GM21381 (cell line): ENCODE results near the gene PRMT3.
A peak's percentile ranks its signal among the peaks of the same experiment; 100 is the strongest.
"Not testable (repeated sequence)": the region's sequence is repeated elsewhere in the genome, so short reads cannot be mapped to it uniquely, and the experiment has no call there.

Experiments used
- ATAC-seq: cut with Tn5 transposase; IDR thresholded peaks from one replicate; pipeline ENCODE4 v1.9.1; 2021; ENCODE audit warnings: mild to moderate bottlenecking, moderate library complexity; ENCODE audit not compliant: unreplicated experiment

PRMT3 gene

GRCh38 chr11:20373568-20374209, 13.8 kb upstream of the PRMT3 start:
- ATAC-seq: no peak

DNA sequence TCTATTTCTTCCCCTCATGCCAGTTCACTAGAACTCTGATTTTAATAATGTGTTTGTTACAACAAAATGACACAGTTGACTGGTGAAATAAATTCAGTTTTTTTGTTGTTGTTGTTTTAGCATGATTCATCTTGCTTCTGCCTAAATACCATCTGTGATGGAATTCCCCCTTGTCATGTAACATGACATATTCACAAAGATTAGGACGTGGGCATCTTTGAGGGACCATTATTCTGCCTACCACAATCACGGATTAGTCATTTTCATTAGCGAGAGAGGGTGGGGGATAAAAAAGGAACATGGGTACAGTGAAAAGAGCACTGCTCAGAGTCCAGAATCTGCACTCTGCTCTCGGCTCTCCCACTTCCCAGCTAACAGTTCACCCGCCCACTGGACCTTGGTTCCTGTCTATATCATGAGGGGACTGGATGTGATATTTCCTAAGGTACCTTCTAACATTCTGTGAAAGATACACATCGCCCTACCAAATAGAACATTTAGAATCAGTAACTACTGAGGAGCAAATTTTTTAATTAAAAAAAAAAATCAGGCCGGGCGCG, 12.7 kb upstream of the PRMT3 start:
- no peak for ATAC-seq

GRCh38 chr11:20376162-20376730, 11.3 kb upstream of the PRMT3 start:
- no peak for ATAC-seq

DNA sequence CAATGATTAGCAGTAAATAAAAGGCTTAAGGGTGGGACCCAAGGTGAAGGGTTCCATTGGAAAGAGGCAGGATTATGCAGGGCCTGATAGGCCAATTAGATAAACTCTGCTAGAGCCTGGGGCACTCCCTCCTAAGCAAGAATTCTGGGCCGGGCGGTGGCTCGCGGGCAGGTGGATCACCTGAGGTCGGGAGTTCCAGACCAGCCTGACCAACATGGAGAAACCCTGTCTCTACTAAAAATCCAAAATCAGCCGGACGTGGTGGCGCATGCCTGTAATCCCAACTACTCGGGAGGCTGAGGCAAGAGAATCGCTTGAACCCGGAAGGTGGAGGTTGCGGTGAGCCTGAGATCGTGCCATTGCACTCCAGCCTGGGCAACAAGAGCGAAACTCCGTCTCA, 1.5 kb upstream of the PRMT3 start:
- not testable (repeated sequence) for ATAC-seq

GRCh38 chr11:20388096-20389055, 860 bp downstream of the PRMT3 start:
- peak; percentile 17 for ATAC-seq

- peak; percentile 87 for ATAC-seq
Observed at GRCh38 chr11:20397281-20397680, 9.8 kb downstream of the PRMT3 start.

GRCh38 chr11:20399498-20399897, 12.0 kb downstream of the PRMT3 start:
- no peak for ATAC-seq

DNA sequence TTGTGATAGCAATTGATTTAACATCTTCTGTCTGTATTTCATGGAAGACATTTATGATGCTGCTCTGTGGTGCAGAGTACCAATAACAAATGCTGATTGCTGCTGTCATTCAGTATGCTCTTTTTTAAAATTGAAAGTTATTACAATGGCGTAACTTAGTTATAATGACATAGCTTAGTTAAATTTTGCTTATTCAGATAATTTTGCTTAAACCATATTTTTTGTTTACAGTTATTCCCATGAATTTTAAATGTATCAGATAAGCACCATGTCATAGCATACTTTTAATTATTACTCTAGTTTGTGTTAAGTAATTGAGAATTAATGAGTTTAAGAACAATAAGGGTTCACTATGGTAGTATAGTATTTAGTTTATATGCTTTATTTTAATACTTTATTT, 15.5 kb downstream of the PRMT3 start:
- no peak for ATAC-seq

DNA sequence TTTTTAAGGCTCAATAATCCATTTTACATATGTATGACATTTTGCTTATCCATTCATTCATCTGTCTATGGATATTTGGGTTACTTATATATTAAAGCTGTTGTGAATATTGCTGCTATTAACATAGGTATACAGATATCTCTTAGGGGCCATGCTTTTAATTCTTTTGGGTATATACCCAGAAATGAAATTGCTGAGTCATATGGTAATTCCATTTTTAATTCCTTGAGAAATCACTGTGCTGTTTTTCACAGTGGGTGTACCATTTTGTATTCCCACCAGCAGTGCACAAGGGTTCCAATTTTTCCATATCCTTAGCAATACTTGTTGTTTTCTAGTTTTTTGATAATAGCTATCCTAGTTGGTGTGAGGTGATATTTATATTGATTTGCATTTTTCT, 19.0 kb downstream of the PRMT3 start:
- ATAC-seq: no peak

DNA sequence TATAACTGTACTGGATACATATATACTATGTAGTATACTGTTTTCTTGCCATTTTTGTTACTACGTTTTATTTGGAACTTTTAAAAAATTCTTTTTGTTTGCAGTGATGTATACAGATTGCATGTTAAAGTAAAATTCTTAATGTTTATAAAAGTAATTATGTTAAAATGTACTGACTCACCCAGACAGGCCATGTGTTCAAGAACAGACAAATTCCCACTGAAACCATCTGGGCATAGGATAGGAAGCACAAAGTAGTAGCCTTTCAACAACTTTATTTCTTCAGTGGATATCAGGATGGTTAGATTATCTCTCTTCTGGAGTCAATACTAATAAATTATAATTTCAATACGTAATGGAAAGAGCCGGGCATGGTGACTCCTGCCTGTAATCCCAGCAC, 19.8 kb downstream of the PRMT3 start:
- ATAC-seq: no peak

- no peak for ATAC-seq
Observed at GRCh38 chr11:20415432-20415831, 27.9 kb downstream of the PRMT3 start.

GRCh38 chr11:20417771-20418170, 30.3 kb downstream of the PRMT3 start:
- ATAC-seq: no peak

GRCh38 chr11:20421946-20422345, 34.4 kb downstream of the PRMT3 start:
- no peak for ATAC-seq

- no peak for ATAC-seq
Observed at GRCh38 chr11:20429216-20429615, 41.7 kb downstream of the PRMT3 start.

GRCh38 chr11:20438637-20439036, 51.1 kb downstream of the PRMT3 start:
- no peak for ATAC-seq

- no peak for ATAC-seq
Observed at GRCh38 chr11:20443596-20443995, 56.1 kb downstream of the PRMT3 start.

DNA sequence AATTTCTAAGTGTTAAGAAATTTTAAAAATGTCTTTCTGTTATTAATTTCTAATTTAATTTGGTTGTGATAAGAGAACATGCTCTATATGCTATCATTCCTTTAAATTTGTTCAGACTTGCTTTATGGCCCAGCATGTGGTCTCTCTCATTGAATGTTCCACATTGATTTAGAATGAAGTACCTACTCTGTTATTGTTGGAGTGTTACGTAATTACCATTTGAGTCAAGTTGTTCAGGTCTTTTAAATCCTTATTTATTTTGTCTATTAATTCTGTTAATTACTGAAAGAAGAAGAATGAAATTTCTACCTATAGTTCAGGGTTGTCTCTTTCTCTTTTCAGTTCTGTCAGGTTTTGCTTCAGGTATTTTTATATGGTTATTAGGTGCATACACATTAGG, 57.0 kb downstream of the PRMT3 start:
- no peak for ATAC-seq

- no peak for ATAC-seq
Observed at GRCh38 chr11:20448834-20449233, 61.3 kb downstream of the PRMT3 start.

DNA sequence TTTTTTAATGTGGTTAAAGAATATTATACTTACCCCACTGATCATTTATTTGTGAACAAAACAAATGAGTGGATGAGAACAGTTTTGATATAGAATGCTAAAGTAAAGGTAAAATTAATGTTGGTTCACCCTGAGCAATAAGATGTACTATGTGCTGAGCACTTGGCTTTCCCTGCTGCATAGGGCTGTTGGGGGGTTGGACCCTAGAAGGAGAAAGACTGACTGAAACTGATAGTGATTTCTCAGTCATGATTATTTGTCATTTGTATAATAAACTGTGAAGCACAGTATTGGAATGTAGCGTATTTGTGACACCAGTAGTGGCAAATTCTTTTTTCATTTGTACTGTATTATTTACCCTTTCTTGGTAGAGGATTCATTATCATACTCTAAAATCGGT, 63.3 kb downstream of the PRMT3 start:
- no peak for ATAC-seq

DNA sequence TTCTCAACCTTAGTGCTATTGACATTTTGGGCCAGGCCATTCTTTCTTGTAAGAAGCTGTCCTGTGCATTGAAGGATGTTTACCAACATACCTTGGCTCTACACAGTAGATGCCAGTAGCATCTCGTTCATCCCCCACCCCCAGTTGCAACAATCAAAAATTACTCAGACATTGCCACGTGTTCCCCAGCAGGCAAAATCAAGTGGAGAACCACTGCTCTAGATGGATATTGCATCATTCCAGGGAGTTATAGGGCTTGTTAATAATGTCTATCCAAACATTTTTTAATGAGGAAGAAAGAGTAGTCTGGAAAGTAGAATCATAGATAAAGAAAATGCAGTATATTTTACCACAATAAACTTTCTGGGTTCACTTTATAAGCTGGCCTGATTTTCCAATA, 64.1 kb downstream of the PRMT3 start:
- ATAC-seq: no peak

- ATAC-seq: no peak
Observed at GRCh38 chr11:20452585-20452984, 65.1 kb downstream of the PRMT3 start.
